Right renal cortex interstitium (tissue), 3 donors: ENCODE measurements around the gene PDGFA. TPM values are rescaled to one million over a fixed set of nuclear protein-coding genes. Genes with fewer than 3 reads are reported as not detected.

Source experiments
- DNase-seq, 3 donors: peaks; one replicate each; pipeline ENCODE4 v3.0.0-alpha.2; 2013; ENCODE audit warnings: low read depth in 3 of 3, low spot score in 2 of 3
- polyA plus RNA-seq, 3 donors: library from polyadenylated mRNA; unstranded; fragments of 120-200 nt; gene quantifications; one replicate each; pipeline ENCODE4 v1.2.1, GENCODE V29; 2013; ENCODE audit not compliant: insufficient read length in 3 of 3

PDGFA gene
- polyA plus RNA-seq, 3 donors, result 38.1 to 47.6 (median 44.8) TPM

GRCh38 chr7:538764-539685 lies 19.4 kb upstream of the PDGFA start:
- DNase-seq, result no peak

- DNase-seq, result no peak
These were observed 18.4 kb upstream of the PDGFA start for GRCh38 chr7:537911-538634.

GRCh38 chr7:536231-536630 lies 16.6 kb upstream of the PDGFA start:
- DNase-seq, result no peak

- DNase-seq, result no peak
These were observed 15.3 kb upstream of the PDGFA start for GRCh38 chr7:534959-535358.

- no peak for DNase-seq
These were observed 14.4 kb upstream of the PDGFA start for GRCh38 chr7:534075-534474.

- no peak for DNase-seq
These were observed 13.6 kb upstream of the PDGFA start for GRCh38 chr7:533266-533665.

- no peak for DNase-seq
These were observed 12.9 kb upstream of the PDGFA start for GRCh38 chr7:532379-533143.

- no peak for DNase-seq
These were observed 12.1 kb upstream of the PDGFA start for GRCh38 chr7:531777-532176.

- no peak for DNase-seq
These were observed 8.8 kb upstream of the PDGFA start for GRCh38 chr7:528451-528850.

- DNase-seq, result no peak
These were observed 8.1 kb upstream of the PDGFA start for GRCh38 chr7:527723-528122.

- no peak for DNase-seq
These were observed 6.9 kb upstream of the PDGFA start for GRCh38 chr7:526460-527034.

GRCh38 chr7:525740-526139 lies 6.1 kb upstream of the PDGFA start:
- no peak for DNase-seq

GRCh38 chr7:524800-525199 lies 5.2 kb upstream of the PDGFA start:
- DNase-seq, result no peak

GRCh38 chr7:523347-524336 lies 4.0 kb upstream of the PDGFA start:
- DNase-seq, result no peak

- DNase-seq, result no peak
These were observed 3.3 kb upstream of the PDGFA start for GRCh38 chr7:522951-523314.

- DNase-seq, result no peak
These were observed 2.7 kb upstream of the PDGFA start for GRCh38 chr7:522071-522950.

GRCh38 chr7:521221-522070 lies 1.8 kb upstream of the PDGFA start:
- DNase-seq, result no peak
